ENCODE data around the gene ZBTB42. TPM values are rescaled to one million over a fixed set of nuclear protein-coding genes. Genes with fewer than 3 reads are reported as not detected.

The ZBTB42 gene
- total RNA-seq (3.8 and 4.0 TPM in 2 replicates), polyA plus RNA-seq (3.1 and 3.8 TPM in 2 replicates), polyA minus RNA-seq (3.2 and 5.6 TPM in 2 replicates), Bru-seq, nascent RNA (percentile 39 among the genes with signal in this experiment), BruChase-seq, experiment 1, labeled RNA remaining after a 6-hour chase (percentile 39 among the genes with signal in this experiment), BruChase-seq, experiment 2, labeled RNA remaining after a 2-hour chase (percentile 32 among the genes with signal in this experiment)
- 1.8 and 2.4 TPM in 2 replicates for polyA plus RNA-seq (2011; cell fraction: cytosol; rRNA removed)
- polyA plus RNA-seq (2011; cell fraction: nucleus; rRNA removed): 1.2 and 1.3 TPM in 2 replicates
- 2.0 and 2.6 TPM in 2 replicates for polyA plus RNA-seq (2012)
- 2.8 TPM for polyA minus RNA-seq (2011; cell fraction: cytosol; rRNA and poly(A)+ RNA removed)
- polyA minus RNA-seq (2011; cell fraction: nucleus; rRNA and poly(A)+ RNA removed): 1.8 and 2.3 TPM in 2 replicates
- long read RNA-seq, partial matches to known transcripts: 0 of 2 reads
- long read RNA-seq, other reads (novel, unspliced or antisense): 0 of 2 reads

DNA sequence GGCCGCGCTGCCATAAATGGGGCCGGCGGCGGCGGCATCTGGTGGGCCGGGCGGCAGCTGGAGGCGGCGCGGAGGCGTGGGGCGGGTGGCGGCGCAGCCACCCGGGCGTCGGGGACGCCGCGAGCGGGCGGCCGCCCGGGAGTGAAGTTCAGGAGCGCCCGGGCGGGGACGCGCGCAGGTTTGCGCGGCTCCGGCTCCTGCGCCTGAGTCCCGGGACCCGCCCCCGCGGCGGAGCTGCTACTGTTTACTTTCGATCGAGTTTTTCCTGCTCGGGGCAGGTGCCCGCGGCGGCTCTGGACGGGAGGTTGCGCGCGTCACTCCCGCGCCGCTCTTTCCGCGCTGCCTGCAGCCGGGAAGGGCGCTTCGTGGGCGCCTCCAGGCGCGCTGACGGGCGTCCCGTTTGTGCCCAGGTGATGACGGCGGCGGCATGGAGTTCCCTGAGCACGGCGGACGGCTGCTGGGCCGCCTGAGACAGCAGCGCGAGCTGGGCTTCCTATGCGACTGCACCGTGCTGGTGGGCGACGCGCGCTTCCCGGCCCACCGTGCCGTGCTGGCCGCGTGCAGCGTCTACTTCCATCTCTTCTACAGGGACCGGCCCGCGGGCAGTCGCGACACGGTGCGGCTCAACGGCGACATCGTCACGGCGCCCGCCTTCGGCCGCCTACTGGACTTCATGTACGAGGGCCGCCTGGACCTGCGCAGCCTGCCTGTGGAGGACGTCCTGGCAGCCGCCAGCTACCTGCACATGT is at the start of gene ZBTB42:
Gene ZBTB42 (plus strand): TSS at position 331 of the 749 bp plus-strand sequence. CDS start 97 bp downstream, at position 428.
- no peaks in the 10 kb centered on the region for H3K9me3 ChIP-seq (replicated peaks; ENCODE audit: control insufficient read depth, insufficient read depth, low read length)
- no peak for TF ChIP-seq EZH2 (IDR thresholded peaks at IDR 0.05; ENCODE audit: borderline replicate concordance, low read depth, low read length, severe bottlenecking)
- no peak for TF ChIP-seq POLR2AphosphoS5 (IDR thresholded peaks at IDR 0.05; ENCODE audit: insufficient read depth, low read depth, low read length)
- TF ChIP-seq, protein P1, sequence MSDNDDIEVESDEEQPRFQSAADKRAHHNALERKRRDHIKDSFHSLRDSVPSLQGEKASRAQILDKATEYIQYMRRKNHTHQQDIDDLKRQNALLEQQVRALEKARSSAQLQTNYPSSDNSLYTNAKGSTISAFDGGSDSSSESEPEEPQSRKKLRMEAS (IDR thresholded peaks at IDR 0.05; ENCODE audit: insufficient read depth, insufficient read length): no peak
- TF ChIP-seq POLR2A (IDR thresholded peaks at IDR 0.05; ENCODE audit: low read depth, low read length): no peak
- no peak for TF ChIP-seq FOS (IDR thresholded peaks at IDR 0.05; ENCODE audit: borderline replicate concordance, insufficient read depth, low read length)
- peak within 1 kb of the TSS; percentile 41 for H2AFZ ChIP-seq (ENCODE audit: low read depth, low read length)
- ChIA-PET CTCF (interaction anchor here (1.2 to 1.7 kb wide), 5 partner anchors 9 to 48 kb away, joined by 4 to 17 read pairs (median 6); partner anchors contain the start of gene SIVA1), POLR2A (no interaction called here)
- no peaks in the 10 kb centered on the region for H3K36me3 ChIP-seq (ENCODE audit: control insufficient read depth in 2 of 2, extremely low read depth in 1 of 2, insufficient read depth in 2 of 2, low read length in 2 of 2)
- no peaks in the 10 kb centered on the region for H3K9me1 ChIP-seq (replicated peaks; ENCODE audit: control insufficient read depth, extremely low read depth, insufficient read depth, low read length)
- no peaks in the 10 kb centered on the region for H3K27me3 ChIP-seq (ENCODE audit: control insufficient read depth in 2 of 2, insufficient read depth in 2 of 2, low read length in 2 of 2)
- DNase-seq (ENCODE audit: low read depth, low spot score) (peak; percentile 42), FAIRE-seq (no peak)
- H3K9ac ChIP-seq (replicated peaks; ENCODE audit: extremely low read depth, insufficient read depth, low read length): peak within 1 kb of the TSS; percentile 10
- no TSS peak for BruUV-seq (replicated peaks)
- H4K20me1 ChIP-seq (replicated peaks; ENCODE audit: control insufficient read depth, extremely low read depth, insufficient read depth, low read length): no peaks in the 10 kb centered on the region
- intact Hi-C loops (cut with micrococcal nuclease) (loop anchor here (2.0 kb wide), 1 partner anchor 48 kb away; the partner anchor contains the start of gene SIVA1), dilution Hi-C loops (cut with MboI; ENCODE audit: extremely low pct_ligation_motif_present, low sequenced_read_pairs) (no loop called here)
- H3K4me2 ChIP-seq (ENCODE audit: insufficient read depth, low read length): peak within 1 kb of the TSS; percentile 69
- H3K4me3 ChIP-seq (replicated peaks in 1 of 3; ENCODE audit: insufficient read depth in 1 of 3, low read depth in 1 of 3, low read length in 3 of 3): peak within 1 kb of the TSS; percentile 20 to 71 (median 43)
- no peak within 1 kb of the TSS for H3K27ac ChIP-seq (ENCODE audit: insufficient read depth, low read depth, low read length)
- no peaks in the 10 kb centered on the region for H3K79me2 ChIP-seq (ENCODE audit: control insufficient read depth, insufficient read depth, low read length)
- H3K4me1 ChIP-seq (ENCODE audit: control insufficient read depth, extremely low read depth, insufficient read depth, low read length): peaks cover 5% of the 10 kb centered on the region
